Smooth muscle cell (in vitro differentiated cells): ENCODE results near the gene ABHD4. TPM values are rescaled to one million over a fixed set of nuclear protein-coding genes. Genes with fewer than 3 reads are reported as not detected.

Experiments used
- DNase-seq: peaks from one replicate; lab custom pipeline; 2025; ENCODE audit not compliant: unreplicated experiment; lab: John Stamatoyannopoulos, UW
- H2AFZ ChIP-seq: fragments of 200-600 bp; sonication (generic); 2 replicates; pipeline ENCODE4 v1.6.0; 2016; ENCODE audit warnings: antibody characterized with exemption, low read depth, mild to moderate bottlenecking
- H3F3A ChIP-seq: fragments of 200-600 bp; sonication (generic); 2 replicates; pipeline ENCODE4 v1.6.0; 2017; ENCODE audit warnings: antibody characterized with exemption, low read depth
- H3K27ac ChIP-seq: fragments of 200-600 bp; sonication (generic); 2 replicates; pipeline ENCODE4 v1.5.1; 2016; ENCODE audit warnings: low read depth, mild to moderate bottlenecking
- H3K27me3 ChIP-seq: fragments of 200-600 bp; sonication (generic); 2 replicates; pipeline ENCODE4 v1.6.1; 2016; ENCODE audit warnings: low read depth, mild to moderate bottlenecking
- H3K36me3 ChIP-seq: fragments of 200-600 bp; sonication (generic); 2 replicates; pipeline ENCODE4 v1.5.1; 2016; ENCODE audit warnings: low read depth
- H3K4me1 ChIP-seq: fragments of 200-600 bp; sonication (generic); 2 replicates; pipeline ENCODE4 v1.5.1; 2016; ENCODE audit warnings: low read depth
- H3K4me2 ChIP-seq: fragments of 200-600 bp; sonication (generic); 2 replicates; pipeline ENCODE4 v1.6.0; 2016; ENCODE audit warnings: mild to moderate bottlenecking
- H3K4me3 ChIP-seq: fragments of 200-600 bp; sonication (generic); 2 replicates; pipeline ENCODE4 v1.5.1; 2016; ENCODE audit warnings: mild to moderate bottlenecking
- H3K79me2 ChIP-seq: fragments of 200-600 bp; sonication (generic); 2 replicates; pipeline ENCODE4 v1.6.0; 2016; ENCODE audit warnings: low read depth, mild to moderate bottlenecking
- H3K9ac ChIP-seq: fragments of 200-600 bp; sonication (generic); 2 replicates; pipeline ENCODE4 v1.6.0; 2016; ENCODE audit warnings: low read depth
- H3K9me3 ChIP-seq: fragments of 200-600 bp; sonication (generic); replicated peaks from 2 replicates; pipeline ENCODE4 v1.5.1; 2016; ENCODE audit warnings: low read depth
- H4K20me1 ChIP-seq: fragments of 200-600 bp; sonication (generic); 2 replicates; pipeline ENCODE4 v1.6.0; 2016; ENCODE audit warnings: low read depth
- CTCF ChIP-seq: fragments of 200-600 bp; sonication (generic); IDR thresholded peaks from 2 replicates; pipeline ENCODE4 v1.5.1; 2017; ENCODE audit warnings: borderline replicate concordance, mild to moderate bottlenecking, antibody characterized with exemption; ENCODE audit not compliant: insufficient read depth, poor library complexity, severe bottlenecking
- WGBS: methylation state at CpG from one replicate; pipeline ENCODE4 v1.1.7; 2016; ENCODE audit warnings: low lambda C conversion rate; 5-methylcytosine and 5-hydroxymethylcytosine counted together
- polyA plus RNA-seq: library from polyadenylated mRNA; unstranded; fragments of >200 nt; fragmentation: Nextera tagmentation; extraction: Ambion mirVana; gene quantifications from 2 replicates; pipeline ENCODE4 v1.2.1, GENCODE V29; 2016
- total RNA-seq: library from RNA; depleted of rRNA; stranded (reverse); fragments of >200 nt; gene quantifications from 2 replicates; pipeline ENCODE4 v1.2.3, GENCODE V29; 2014

The ABHD4 gene
- total and polyA plus RNA-seq, 2 experiments from 2014 or later, result 9.7 to 13.9 TPM

GRCh38 chr14:22653012-22653621, 55.0 kb downstream of the ABHD4 start:
- Histone ChIP-seq H3K27ac (no peak overlapping the region), H3K4me1 (peaks cover 3% of the 10 kb centered on the region), H3K4me3 (no peak overlapping the region), H3K27me3 (no peaks in the 10 kb centered on the region), H3K9ac (no peak overlapping the region), H3K9me3 (no peaks in the 10 kb centered on the region), H3K36me3 (no peaks in the 10 kb centered on the region), H2AFZ (peak overlapping the region; percentile 71), H3F3A (peaks cover 6% of the 10 kb centered on the region), H4K20me1 (no peaks in the 10 kb centered on the region), H3K79me2 (no peaks in the 10 kb centered on the region), H3K4me2 (no peak overlapping the region)
- DNase-seq, result peak; percentile 5
- 12% methylated on average over 4 of the region's 4 CpGs for WGBS
- peak; percentile 75 for TF ChIP-seq CTCF

- Histone ChIP-seq H3F3A (peaks cover 6% of the 10 kb centered on the region), H4K20me1 (no peaks in the 10 kb centered on the region), H3K4me1 (peaks cover 3% of the 10 kb centered on the region), H3K36me3 (no peaks in the 10 kb centered on the region), H3K4me2 (no peak overlapping the region), H3K9me3 (no peaks in the 10 kb centered on the region), H3K9ac (no peak overlapping the region), H3K27ac (no peak overlapping the region), H3K4me3 (no peak overlapping the region), H3K79me2 (no peaks in the 10 kb centered on the region), H3K27me3 (no peaks in the 10 kb centered on the region), H2AFZ (no peak overlapping the region)
- 65% methylated on average over 2 of the region's 2 CpGs for WGBS
- TF ChIP-seq CTCF, result no peak
- no peak for DNase-seq
Observed at GRCh38 chr14:22656226-22656625, 58.1 kb downstream of the ABHD4 start.

- Histone ChIP-seq H3K36me3 (no peaks in the 10 kb centered on the region), H3K9me3 (no peaks in the 10 kb centered on the region), H4K20me1 (no peaks in the 10 kb centered on the region), H2AFZ (peak overlapping the region; percentile 41), H3F3A (peaks cover 6% of the 10 kb centered on the region), H3K27me3 (no peaks in the 10 kb centered on the region), H3K4me3 (no peak overlapping the region), H3K4me2 (peak overlapping the region; percentile 4), H3K4me1 (peaks cover 3% of the 10 kb centered on the region), H3K27ac (peak overlapping the region; percentile 45), H3K9ac (no peak overlapping the region), H3K79me2 (no peaks in the 10 kb centered on the region)
- no peak for TF ChIP-seq CTCF
- DNase-seq, result peak; percentile 10
- WGBS, result 35% methylated on average over 8 of the region's 8 CpGs
Observed at GRCh38 chr14:22656945-22657731, 59.0 kb downstream of the ABHD4 start.
